Mesenchymal stem cell (in vitro differentiated cells and primary cell): ENCODE measurements around the gene KRT82.

ENCODE experiments used
- DNase-seq: peaks from one replicate; pipeline ENCODE4 v3.0.0-alpha.2; 2013
- H2AFZ ChIP-seq: one replicate; pipeline ENCODE4 v1.6.1; 2013; ENCODE audit warnings: low read depth, mild to moderate bottlenecking, control low read depth, inconsistent platforms, low read length, moderate library complexity
- H2AK5ac ChIP-seq: 2 replicates; pipeline ENCODE4 v1.6.1; 2013; ENCODE audit warnings: low read length, moderate library complexity, mild to moderate bottlenecking, inconsistent platforms; ENCODE audit not compliant: severe bottlenecking
- H2BK120ac ChIP-seq: one replicate; pipeline ENCODE4 v1.6.1; 2013; ENCODE audit warnings: low read depth, mild to moderate bottlenecking, inconsistent platforms, low read length, moderate library complexity
- H2BK12ac ChIP-seq, 2 experiments: one replicate each; pipeline ENCODE4 v1.6.1; 2013; ENCODE audit warnings: inconsistent platforms in 2 of 2, low read length in 2 of 2, mild to moderate bottlenecking in 2 of 2, moderate library complexity in 2 of 2, control low read depth in 1 of 2
- H2BK15ac ChIP-seq: one replicate; pipeline ENCODE4 v1.6.1; 2013; ENCODE audit warnings: mild to moderate bottlenecking, low read depth, inconsistent platforms; ENCODE audit not compliant: poor library complexity, severe bottlenecking
- H2BK5ac ChIP-seq: 2 replicates; pipeline ENCODE4 v1.6.1; 2013; ENCODE audit warnings: low read depth, mild to moderate bottlenecking, low read length, control low read depth, inconsistent platforms; ENCODE audit not compliant: poor library complexity, severe bottlenecking
- H3K14ac ChIP-seq, 2 experiments: one replicate each; pipeline ENCODE4 v1.6.1; 2013; ENCODE audit warnings: inconsistent platforms in 2 of 2, low read length in 2 of 2, control low read depth in 1 of 2, mild to moderate bottlenecking in 1 of 2, moderate library complexity in 1 of 2
- H3K18ac ChIP-seq, 2 experiments: one replicate each; pipeline ENCODE4 v1.6.1; 2013; ENCODE audit warnings: inconsistent platforms in 2 of 2, low read length in 2 of 2, control low read depth in 1 of 2, low read depth in 1 of 2, mild to moderate bottlenecking in 1 of 2
- H3K23ac ChIP-seq, 2 experiments: one replicate each; pipeline ENCODE4 v1.6.1; 2013; ENCODE audit warnings: inconsistent platforms in 2 of 2, low read length in 2 of 2, mild to moderate bottlenecking in 2 of 2, moderate library complexity in 2 of 2, control low read depth in 1 of 2
- H3K27ac ChIP-seq: 2 replicates; pipeline ENCODE4 v1.5.1; 2013; ENCODE audit warnings: mild to moderate bottlenecking, moderate library complexity, low read length, control low read depth, inconsistent platforms; ENCODE audit not compliant: poor library complexity, severe bottlenecking
- H3K27me3 ChIP-seq, 2 experiments: 2 replicates each; pipeline versions ENCODE4 v1.6.1 to v1.7.0; 2013; ENCODE audit warnings: low read length in 2 of 2, mild to moderate bottlenecking in 2 of 2, moderate library complexity in 2 of 2, control low read depth in 1 of 2, inconsistent platforms in 1 of 2; ENCODE audit not compliant: control insufficient read depth in 1 of 2, insufficient read depth in 1 of 2
- H3K36me3 ChIP-seq, 2 experiments: 2 replicates each; pipeline versions ENCODE4 v1.6.1 to v1.7.0; 2013; ENCODE audit warnings: low read length in 2 of 2, control low read depth in 1 of 2, inconsistent platforms in 1 of 2, low read depth in 1 of 2, mild to moderate bottlenecking in 1 of 2; ENCODE audit not compliant: insufficient read depth in 2 of 2, control insufficient read depth in 1 of 2
- H3K4ac ChIP-seq, 2 experiments: one replicate each; pipeline ENCODE4 v1.6.1; 2013; ENCODE audit warnings: inconsistent platforms in 2 of 2, low read length in 2 of 2, mild to moderate bottlenecking in 2 of 2, moderate library complexity in 2 of 2, control low read depth in 1 of 2, low read depth in 1 of 2
- H3K4me1 ChIP-seq: 2 replicates; pipeline ENCODE4 v1.6.1; 2013; ENCODE audit warnings: low read depth, low read length, control low read depth; ENCODE audit not compliant: control insufficient read depth, insufficient read depth
- H3K4me2 ChIP-seq: 2 replicates; pipeline ENCODE4 v1.6.1; 2013; ENCODE audit warnings: low read length, mild to moderate bottlenecking, inconsistent platforms; ENCODE audit not compliant: poor library complexity, severe bottlenecking
- H3K4me3 ChIP-seq, 2 experiments: 2 replicates each; pipeline versions ENCODE4 v1.5.1 to v1.7.0; 2013; ENCODE audit warnings: low read length in 2 of 2, mild to moderate bottlenecking in 2 of 2, control low read depth in 1 of 2, low read depth in 1 of 2; ENCODE audit not compliant: insufficient read depth in 1 of 2
- H3K79me1 ChIP-seq: replicated peaks from 2 replicates; pipeline ENCODE4 v1.6.1; 2013; ENCODE audit warnings: mild to moderate bottlenecking, control low read depth, low read length, inconsistent platforms; ENCODE audit not compliant: poor library complexity, severe bottlenecking
- H3K9ac ChIP-seq: 2 replicates; pipeline ENCODE4 v1.7.0; 2013; ENCODE audit warnings: mild to moderate bottlenecking, low read length, moderate library complexity
- H3K9me3 ChIP-seq: 2 replicates; pipeline ENCODE4 v1.7.0; 2013; ENCODE audit warnings: mild to moderate bottlenecking, low read length; ENCODE audit not compliant: control insufficient read depth
- H4K8ac ChIP-seq: one replicate; pipeline ENCODE4 v1.6.1; 2013; ENCODE audit warnings: inconsistent platforms, mild to moderate bottlenecking, low read length, moderate library complexity
- H4K91ac ChIP-seq: one replicate; pipeline ENCODE4 v1.6.1; 2013; ENCODE audit warnings: mild to moderate bottlenecking, low read length, inconsistent platforms
- WGBS: methylation state at CpG from one replicate; pipeline ENCODE4 v1.1.7; 2013; ENCODE audit warnings: mixed read lengths; 5-methylcytosine and 5-hydroxymethylcytosine counted together

Gene KRT82

DNA sequence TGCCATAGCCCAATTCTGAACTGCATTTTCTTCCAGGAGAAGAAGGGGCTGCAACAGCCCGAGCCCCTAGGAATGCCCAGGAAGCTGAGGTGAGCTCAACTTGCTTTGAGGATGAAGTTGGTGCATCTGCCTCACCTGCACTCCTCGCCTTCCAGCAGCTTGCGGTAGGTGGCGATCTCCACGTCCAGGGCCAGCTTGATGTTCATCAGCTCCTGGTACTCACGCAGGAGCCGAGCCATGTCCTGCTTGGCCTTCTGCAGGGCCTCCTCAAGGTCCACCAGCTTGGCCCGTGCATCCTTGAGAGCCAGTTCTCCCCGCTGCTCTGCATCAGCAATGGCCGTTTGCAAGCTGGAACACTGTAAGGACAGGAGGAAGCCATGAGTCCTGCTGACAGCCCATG lies 22.0 kb upstream of the KRT82 start:
- H3K79me1 ChIP-seq: no peaks in the 10 kb centered on the region
- WGBS: 84% methylated on average over 10 of the region's 10 CpGs
- no peak overlapping the region for H2BK15ac ChIP-seq
- no peak overlapping the region for H3K14ac ChIP-seq
- no peaks in the 10 kb centered on the region for H3K36me3 ChIP-seq
- no peak for DNase-seq
- H2BK12ac ChIP-seq: no peak overlapping the region
- no peak overlapping the region for H3K9ac ChIP-seq
- H3K4ac ChIP-seq: no peak overlapping the region
- no peak overlapping the region for H3K4me2 ChIP-seq
- H2AFZ ChIP-seq: no peak overlapping the region
- H3K27ac ChIP-seq: no peak overlapping the region
- no peak overlapping the region for H3K4me3 ChIP-seq
- H3K27me3 ChIP-seq: peaks cover 29 to 92% of the 10 kb centered on the region in 2 experiments
- H2BK120ac ChIP-seq: no peak overlapping the region
- no peaks in the 10 kb centered on the region for H3K4me1 ChIP-seq
- H4K8ac ChIP-seq: no peak overlapping the region
- no peak overlapping the region for H3K18ac ChIP-seq
- no peak overlapping the region for H3K23ac ChIP-seq
- H4K91ac ChIP-seq: no peak overlapping the region
- no peaks in the 10 kb centered on the region for H3K9me3 ChIP-seq
- no peak overlapping the region for H2BK5ac ChIP-seq
- no peak overlapping the region for H2AK5ac ChIP-seq

DNA sequence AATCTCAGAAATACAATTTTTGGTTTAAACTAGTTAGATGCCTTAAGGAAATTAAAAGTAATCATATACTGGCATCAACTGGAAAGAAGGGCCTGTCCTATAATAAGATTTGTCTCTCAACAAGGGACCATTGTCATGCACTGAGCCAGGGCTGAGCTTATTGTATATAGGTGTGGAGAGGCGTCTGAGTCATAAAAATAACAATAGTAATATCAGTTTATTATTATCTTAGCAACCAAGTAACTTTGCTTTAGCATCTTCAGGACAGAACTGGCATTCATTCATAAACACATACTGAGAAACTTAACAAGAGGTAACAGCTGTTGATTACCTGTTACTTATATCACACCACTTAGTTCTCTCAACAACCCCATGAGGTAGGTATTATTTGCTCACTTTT lies 20.9 kb upstream of the KRT82 start:
- Histone ChIP-seq H3K27me3 (peaks cover 37 to 91% of the 10 kb centered on the region in 2 experiments), H3K4me3 (no peak overlapping the region), H2BK15ac (no peak overlapping the region), H3K4ac (no peak overlapping the region), H2BK120ac (no peak overlapping the region), H2AK5ac (no peak overlapping the region), H2BK5ac (no peak overlapping the region), H3K18ac (no peak overlapping the region), H3K36me3 (no peaks in the 10 kb centered on the region), H2AFZ (no peak overlapping the region), H3K4me1 (no peaks in the 10 kb centered on the region), H4K8ac (no peak overlapping the region), H3K9me3 (no peaks in the 10 kb centered on the region), H3K27ac (no peak overlapping the region), H3K79me1 (no peaks in the 10 kb centered on the region), H2BK12ac (no peak overlapping the region), H3K14ac (no peak overlapping the region), H4K91ac (no peak overlapping the region), H3K23ac (no peak overlapping the region), H3K4me2 (no peak overlapping the region), H3K9ac (no peak overlapping the region)
- DNase-seq: no peak
- WGBS: no CpG with 5 or more reads among the region's 1 CpG

DNA sequence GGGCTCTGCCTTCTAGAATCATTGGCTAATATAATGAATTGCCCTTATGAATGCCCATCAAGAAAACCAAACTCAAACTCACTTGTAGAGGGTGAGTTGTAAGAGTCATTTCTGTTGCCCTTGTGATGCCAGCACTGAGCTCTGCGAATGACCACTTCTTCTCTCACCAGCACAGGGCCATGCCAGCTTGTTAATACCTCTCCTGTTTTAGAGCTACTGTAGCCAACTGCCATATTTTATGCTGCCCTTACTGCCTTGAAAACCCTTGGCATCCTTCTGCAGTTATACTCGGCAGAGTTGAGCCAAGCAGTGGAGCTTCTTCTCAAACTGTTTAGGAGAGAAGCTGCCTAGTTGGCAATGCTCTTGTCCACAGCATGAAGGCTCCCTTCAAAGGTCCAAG lies 19.9 kb upstream of the KRT82 start:
- Histone ChIP-seq H4K8ac (no peak overlapping the region), H3K27ac (no peak overlapping the region), H2BK15ac (no peak overlapping the region), H3K36me3 (no peaks in the 10 kb centered on the region), H3K18ac (no peak overlapping the region), H3K9ac (no peak overlapping the region), H3K9me3 (no peaks in the 10 kb centered on the region), H3K4me3 (no peak overlapping the region), H3K79me1 (no peaks in the 10 kb centered on the region), H3K23ac (no peak overlapping the region), H3K4me1 (no peaks in the 10 kb centered on the region), H2BK120ac (no peak overlapping the region), H3K4me2 (no peak overlapping the region), H2AK5ac (no peak overlapping the region), H4K91ac (no peak overlapping the region), H2BK5ac (no peak overlapping the region), H3K4ac (no peak overlapping the region), H3K27me3 (peaks cover 43 to 90% of the 10 kb centered on the region in 2 experiments), H2BK12ac (no peak overlapping the region), H2AFZ (no peak overlapping the region), H3K14ac (no peak overlapping the region)
- 91% methylated on average over 2 of the region's 2 CpGs for WGBS
- DNase-seq: no peak

DNA sequence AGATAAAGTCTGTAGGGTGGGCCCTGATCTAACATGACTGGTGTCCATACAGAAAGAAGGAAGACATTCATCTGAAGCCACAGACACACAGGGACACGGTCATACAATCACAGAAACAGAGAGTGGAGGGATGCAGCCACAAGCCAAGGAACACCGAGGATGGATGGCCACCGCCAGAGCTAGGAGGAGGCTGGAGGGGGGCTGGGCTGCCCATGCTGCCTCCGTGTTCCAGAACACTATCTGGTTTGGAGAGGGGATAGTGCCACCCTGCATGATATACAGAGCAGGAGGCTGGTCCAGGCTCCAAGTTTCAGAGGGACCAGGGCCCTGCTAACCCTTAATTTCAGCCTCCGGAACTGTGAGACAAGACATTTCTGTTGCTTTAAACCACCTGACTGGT lies 19.3 kb upstream of the KRT82 start:
- DNase-seq: no peak
- Histone ChIP-seq H3K9me3 (no peaks in the 10 kb centered on the region), H2BK120ac (no peak overlapping the region), H4K8ac (no peak overlapping the region), H3K4me3 (no peak overlapping the region), H2AK5ac (no peak overlapping the region), H4K91ac (no peak overlapping the region), H2AFZ (no peak overlapping the region), H3K9ac (no peak overlapping the region), H2BK15ac (no peak overlapping the region), H2BK12ac (no peak overlapping the region), H3K14ac (no peak overlapping the region), H3K4me1 (no peaks in the 10 kb centered on the region), H3K4me2 (no peak overlapping the region), H3K18ac (no peak overlapping the region), H3K79me1 (no peaks in the 10 kb centered on the region), H3K23ac (no peak overlapping the region), H3K36me3 (no peaks in the 10 kb centered on the region), H3K27me3 (peaks cover 40 to 85% of the 10 kb centered on the region in 2 experiments), H2BK5ac (no peak overlapping the region), H3K4ac (no peak overlapping the region), H3K27ac (no peak overlapping the region)
- 81% methylated on average over 5 of the region's 5 CpGs for WGBS
